Measurements from ENCODE around the gene DPY30. TPM values are rescaled to one million over a fixed set of nuclear protein-coding genes. Genes with fewer than 3 reads are reported as not detected.

The DPY30 gene
- total RNA-seq, 2 experiments from 2014 or later, result 47.9 to 61.4 TPM

GRCh38 chr2:32061430-32061829, 21.8 kb upstream of the DPY30 start:
- Histone ChIP-seq H3K79me2 (ENCODE audit: insufficient read depth, low read depth, low read length) (peaks cover 21% of the 10 kb centered on the region), H3K4me3 (ENCODE audit: low read depth, low read length, poor library complexity, severe bottlenecking) (no peak overlapping the region), H4K20me1 (ENCODE audit: insufficient read depth, low read length) (no peaks in the 10 kb centered on the region), H3K4me2 (ENCODE audit: low read length) (no peak overlapping the region), H3K9me2 (ENCODE audit: insufficient read depth, low read length) (no peaks in the 10 kb centered on the region), H3K4me1 (ENCODE audit: insufficient read depth, low read length, poor library complexity, severe bottlenecking) (peaks cover 29% of the 10 kb centered on the region), H3K36me3 (ENCODE audit: insufficient read depth, low read length) (no peaks in the 10 kb centered on the region), H3K27ac (ENCODE audit: low read depth, low read length, poor library complexity, severe bottlenecking) (no peak overlapping the region), H3K9me3 (ENCODE audit: low read length) (no peaks in the 10 kb centered on the region), H2AFZ (ENCODE audit: low read length) (no peak overlapping the region)
- TF ChIP-seq CTCF (conservative IDR thresholded peaks at IDR 0.05; ENCODE audit: low read length) (no peak), EZH2phosphoT487 (IDR thresholded peaks at IDR 0.05; ENCODE audit: borderline replicate concordance, low read depth, low read length) (no peak)
- intact Hi-C loops (cut with micrococcal nuclease; ENCODE audit: unreplicated experiment), result loop anchor here (5.0 kb wide), 1 partner anchor 1536 kb away; the partner anchor contains the start of gene FAM98A
- CTCF ChIA-PET (ENCODE audit: unreplicated experiment), result no interaction called here
- POLR2A ChIA-PET, result interaction anchor here (1.4 to 3.9 kb wide), 2 partner anchors 22 to 48 kb away, joined by 5 to 52 read pairs; partner anchors contain the start of gene DPY30
- BruUV-seq (replicated peaks), result no TSS peak
- no peak for DNase-seq (ENCODE audit: low spot score)

GRCh38 chr2:32060266-32060665, 20.7 kb upstream of the DPY30 start:
- no TSS peak for BruUV-seq (replicated peaks)
- CTCF ChIA-PET (ENCODE audit: unreplicated experiment), result no interaction called here

More at GRCh38 chr2:32060266-32060665, 20.7 kb upstream of the DPY30 start:
- Histone ChIP-seq H3K27ac (ENCODE audit: low read depth, low read length, poor library complexity, severe bottlenecking) (no peak overlapping the region), H3K79me2 (ENCODE audit: insufficient read depth, low read depth, low read length) (peaks cover 11% of the 10 kb centered on the region), H4K20me1 (ENCODE audit: insufficient read depth, low read length) (no peaks in the 10 kb centered on the region), H3K9me2 (ENCODE audit: insufficient read depth, low read length) (no peaks in the 10 kb centered on the region), H2AFZ (ENCODE audit: low read length) (no peak overlapping the region), H3K4me3 (ENCODE audit: low read depth, low read length, poor library complexity, severe bottlenecking) (no peak overlapping the region), H3K36me3 (ENCODE audit: insufficient read depth, low read length) (no peaks in the 10 kb centered on the region), H3K4me1 (ENCODE audit: insufficient read depth, low read length, poor library complexity, severe bottlenecking) (peaks cover 17% of the 10 kb centered on the region), H3K4me2 (ENCODE audit: low read length) (no peak overlapping the region), H3K9me3 (ENCODE audit: low read length) (no peaks in the 10 kb centered on the region)
- DNase-seq (ENCODE audit: low spot score), result no peak
- intact Hi-C loops (cut with micrococcal nuclease; ENCODE audit: unreplicated experiment), result loop anchor here (5.0 kb wide), 1 partner anchor 1537 kb away; the partner anchor contains the start of gene FAM98A
- POLR2A ChIA-PET, result interaction anchor here (0.6 kb wide), 1 partner anchor 23 kb away, joined by 3 read pairs; no protein-coding TSS in a partner anchor
- TF ChIP-seq EZH2phosphoT487 (IDR thresholded peaks at IDR 0.05; ENCODE audit: borderline replicate concordance, low read depth, low read length) (no peak), CTCF (conservative IDR thresholded peaks at IDR 0.05; ENCODE audit: low read length) (no peak)

Data from OCI-LY7 (cell line).